B cell (primary cell): ENCODE measurements around the gene GIT1. TPM values are rescaled to one million over a fixed set of nuclear protein-coding genes. Genes with fewer than 3 reads are reported as not detected.
A peak's percentile ranks its signal among the peaks of the same experiment; 100 is the strongest.

Experiments used
- ATAC-seq: fragments of 200-7000 bp; cut with Tn5 transposase; one replicate; pipeline ENCODE4 v1.10.0; 2021; ENCODE audit warnings: low read depth, mild to moderate bottlenecking, moderate number of reproducible peaks, moderate library complexity
- CTCF ChIA-PET: fragments of 350-600 bp; sonication (Branson Sonifier 250); formaldehyde crosslinking; loops from one replicate; lab custom pipeline; 2021; ENCODE audit warnings: antibody characterized with exemption, inconsistent platforms; lab: Charles Lee
- POLR2A ChIA-PET: fragments of 350-600 bp; sonication (Branson Sonifier 250); formaldehyde crosslinking; loops from one replicate; lab custom pipeline; 2021; ENCODE audit warnings: antibody characterized with exemption; lab: Charles Lee
- DNase-seq: peaks from one replicate; pipeline ENCODE4 v3.0.0; 2013
- H2AFZ ChIP-seq: 2 replicates; pipeline ENCODE4 v1.6.1; 2012; ENCODE audit warnings: mild to moderate bottlenecking, low read depth, low read length; ENCODE audit not compliant: insufficient read depth, poor library complexity, severe bottlenecking
- H3K27ac ChIP-seq, 2 donors: 1 replicate in 1 of 2; 2 replicates in 1 of 2; pipeline ENCODE4 v1.5.1; 2012 to 2013; ENCODE audit warnings: low read length in 2 of 2, mild to moderate bottlenecking in 2 of 2, moderate library complexity in 1 of 2
- H3K27me3 ChIP-seq, 4 experiments: fragments of 200-600 bp in 1 of 4; sonication (generic) in 1 of 4; replicated peaks in 1 of 4; 1 replicate in 2 of 4; 2 replicates in 2 of 4; pipeline versions ENCODE4 v1.6.1 to v1.7.0; 2013 to 2016; ENCODE audit warnings: low read length in 3 of 4, mild to moderate bottlenecking in 2 of 4, mixed read lengths in 1 of 4, moderate library complexity in 1 of 4; ENCODE audit not compliant: insufficient read depth in 4 of 4, control insufficient read depth in 3 of 4; ENCODE audit errors: control extremely low read depth in 1 of 4
- H3K36me3 ChIP-seq, 2 experiments: replicated peaks in 1 of 2; 1 replicate in 1 of 2; 2 replicates in 1 of 2; pipeline versions ENCODE4 v1.6.1 to v1.7.1; 2013; ENCODE audit warnings: low read length in 1 of 2; ENCODE audit not compliant: insufficient read depth in 2 of 2, control insufficient read depth in 1 of 2; ENCODE audit errors: control extremely low read depth in 1 of 2, extremely low read depth in 1 of 2
- H3K4me1 ChIP-seq, 2 donors: fragments of 200-600 bp in 1 of 2; sonication (generic) in 1 of 2; 1 replicate in 1 of 2; 2 replicates in 1 of 2; pipeline versions ENCODE4 v1.5.1 to v1.6.1; 2013 to 2017; ENCODE audit warnings: low read length in 2 of 2; ENCODE audit not compliant: control insufficient read depth in 2 of 2, insufficient read depth in 2 of 2
- H3K4me2 ChIP-seq: replicated peaks from 2 replicates; pipeline ENCODE3; 2012; ENCODE audit warnings: mild to moderate bottlenecking, low read depth, low read length; ENCODE audit not compliant: poor library complexity, severe bottlenecking
- H3K4me3 ChIP-seq, 5 experiments: fragments of 200-600 bp in 1 of 5; sonication (generic) in 1 of 5; 1 replicate in 3 of 5; 2 replicates in 2 of 5; pipeline versions ENCODE4 v1.5.1 to v1.7.0; 2011 to 2016; ENCODE audit warnings: low read length in 4 of 5, mild to moderate bottlenecking in 4 of 5, low read depth in 2 of 5, control low read depth in 1 of 5, moderate library complexity in 1 of 5; ENCODE audit not compliant: insufficient read depth in 1 of 5; ENCODE audit errors: control extremely low read depth in 1 of 5, extremely low read depth in 1 of 5
- H3K79me2 ChIP-seq: fragments of 200-600 bp; sonication (generic); one replicate; pipeline ENCODE4 v1.6.0; 2016; ENCODE audit warnings: low read length; ENCODE audit not compliant: control insufficient read depth, insufficient read depth
- H3K9ac ChIP-seq: fragments of 200-600 bp; sonication (generic); 2 replicates; pipeline ENCODE4 v1.6.1; 2017; ENCODE audit warnings: mild to moderate bottlenecking, low read length, moderate library complexity
- H3K9me3 ChIP-seq, 3 donors: one replicate each; pipeline versions ENCODE4 v1.6.1 to v1.7.1; 2013; ENCODE audit warnings: low read length in 2 of 3; ENCODE audit not compliant: control insufficient read depth in 2 of 3, insufficient read depth in 1 of 3; ENCODE audit errors: control extremely low read depth in 1 of 3
- H4K20me1 ChIP-seq: 2 replicates; pipeline ENCODE4 v1.6.0; 2012; ENCODE audit warnings: mild to moderate bottlenecking, low read length; ENCODE audit not compliant: insufficient read depth, control insufficient read depth, poor library complexity, severe bottlenecking
- H3K27ac Mint-ChIP-seq: one replicate; pipeline ENCODE4 v1.8.0; 2021; ENCODE audit warnings: mixed read lengths
- H3K27me3 Mint-ChIP-seq: one replicate; pipeline ENCODE4 v1.8.0; 2021; ENCODE audit warnings: mixed read lengths
- H3K4me1 Mint-ChIP-seq: one replicate; pipeline ENCODE4 v1.8.0; 2021; ENCODE audit warnings: mixed read lengths
- H3K4me3 Mint-ChIP-seq: one replicate; pipeline ENCODE4 v1.8.0; 2021; ENCODE audit warnings: mixed read lengths
- H3K9me3 Mint-ChIP-seq: one replicate; pipeline ENCODE4 v1.8.0; 2022; ENCODE audit warnings: mixed read lengths; ENCODE audit not compliant: insufficient read depth
- CTCF ChIP-seq: fragments of 200-600 bp; IDR thresholded peaks from one replicate; pipeline ENCODE4 v1.8.0; 2022; ENCODE audit warnings: antibody characterized with exemption, mild to moderate bottlenecking
- EZH2 ChIP-seq: IDR thresholded peaks from 2 replicates; pipeline ENCODE4 v1.6.1; 2012; ENCODE audit warnings: borderline replicate concordance, low read depth, mild to moderate bottlenecking, moderate library complexity, low read length; ENCODE audit not compliant: insufficient read depth, poor library complexity, severe bottlenecking
- WGBS: methylation state at CpG from one replicate; pipeline ENCODE4 v1.1.5; 2013; ENCODE audit warnings: missing lambda C conversion rate; ENCODE audit not compliant: insufficient coverage; 5-methylcytosine and 5-hydroxymethylcytosine counted together
- intact Hi-C: fragments of 100-400 bp; cut with micrococcal nuclease; formaldehyde crosslinking; loops from one replicate; pipeline ENCODE4 v1.10.0; 2022
- polyA plus RNA-seq: library from polyadenylated mRNA; depleted of rRNA; stranded (reverse); fragments of >200 nt; gene quantifications from 2 replicates; pipeline ENCODE4 v1.2.3, GENCODE V29; 2012
- total RNA-seq, 2 donors: library from RNA; stranded (reverse); fragments of 120-200 nt in 1 of 2; gene quantifications; 1 replicate in 1 of 2; 2 replicates in 1 of 2; pipeline versions ENCODE4 v1.2.3 to v1.2.4, GENCODE V29; 2013 to 2022

The GIT1 gene
- total and polyA plus RNA-seq, 2 donors (not counting 1 experiment from before 2014, with no cell fraction given): 49.3 to 61.9 TPM

- Mint-ChIP-seq H3K4me3 (peak overlapping the region; percentile 97), H3K9me3 (no peaks in the 10 kb centered on the region), H3K27me3 (no peaks in the 10 kb centered on the region), H3K4me1 (peaks cover 55% of the 10 kb centered on the region), H3K27ac (peak overlapping the region; percentile 98)
- Histone ChIP-seq H3K79me2 (peaks cover 26% of the 10 kb centered on the region), H2AFZ (peak overlapping the region; percentile 87), H3K9ac (peak overlapping the region; percentile 82), H3K27ac (peak overlapping the region; percentile 59 to 62), H3K4me1 (peaks cover 50 to 61% of the 10 kb centered on the region in 2 donors), H3K36me3 (peaks cover 0 to 9% of the 10 kb centered on the region in 2 experiments), H4K20me1 (no peaks in the 10 kb centered on the region), H3K4me2 (peak overlapping the region; percentile 100), H3K9me3 (no peaks in the 10 kb centered on the region), H3K27me3 (no peaks in the 10 kb centered on the region), H3K4me3 (peak overlapping the region; percentile 8 to 99 (median 76))
- intact Hi-C loops: loop anchor here (5.0 to 10.0 kb wide), 7 partner anchors 156 to 921 kb away; partner anchors contain the start of genes BLTP2, NUFIP2, PHF12 and SSH2
- ATAC-seq: peak; percentile 1
- CTCF ChIA-PET: interaction anchor here (1.4 to 24.3 kb wide), 6 partner anchors 10 to 196 kb away, joined by 4 to 336 read pairs (median 9); partner anchors contain the start of gene ANKRD13B
- no peak for TF ChIP-seq CTCF
- no peak for TF ChIP-seq EZH2
- 9% methylated on average over 55 of the region's 55 CpGs for WGBS
- POLR2A ChIA-PET: interaction anchor here (0.5 to 1.2 kb wide), 3 partner anchors 23 to 560 kb away, joined by 3 read pairs; no protein-coding TSS in a partner anchor
- DNase-seq: peak; percentile 80
Observed at GRCh38 chr17:29565643-29566472, 23.6 kb downstream of the GIT1 start.
